Right ventricle myocardium inferior (tissue), 1 donor: ENCODE results near the gene CHIA. TPM values are rescaled to one million over a fixed set of nuclear protein-coding genes. Genes with fewer than 3 reads are reported as not detected.
"Not testable (repeated sequence)": the region's sequence is repeated elsewhere in the genome, so short reads cannot be mapped to it uniquely, and the experiment has no call there.

Experiments
- ATAC-seq: fragments of 200-7000 bp; cut with Tn5 transposase; one replicate; pipeline ENCODE4 v1.9.1; 2020; ENCODE audit warnings: mild to moderate bottlenecking, moderate library complexity
- DNase-seq: peaks from one replicate; pipeline ENCODE4 v3.0.0; 2021; ENCODE audit errors: missing footprints
- intact Hi-C: fragments of 100-400 bp; cut with DNase I; formaldehyde crosslinking; loops from one replicate; pipeline ENCODE4 v1.11.0; 2022
- total RNA-seq: library from RNA; stranded (reverse); fragmentation: NEBNext Ultra II Directional; extraction: Animal tissue kit (Norgen Biotek cat#: 25700); gene quantifications from one replicate; pipeline ENCODE4 v1.2.1, GENCODE V29; 2021
- donor health status: DM: no; HTN: yes; CAD: no; lungs with severe emphysema.

The CHIA gene
- total RNA-seq, 1 donor from 2014 or later, result not detected

- ATAC-seq, result no peak
- intact Hi-C loops, result no loop called here
Observed at GRCh38 chr1:111280267-111280666, 10.4 kb upstream of the CHIA start.

GRCh38 chr1:111281411-111281810 lies 9.2 kb upstream of the CHIA start:
- ATAC-seq (no peak), DNase-seq (no peak)
- intact Hi-C loops, result no loop called here

More at GRCh38 chr1:111280267-111280666, 10.4 kb upstream of the CHIA start:
- DNase-seq, result no peak

- DNase-seq (no peak), ATAC-seq (no peak)
- intact Hi-C loops, result no loop called here
Observed at GRCh38 chr1:111283838-111284237, 6.8 kb upstream of the CHIA start.

GRCh38 chr1:111285879-111286278 lies 4.8 kb upstream of the CHIA start:
- intact Hi-C loops, result no loop called here
- no peak for DNase-seq

GRCh38 chr1:111286912-111287311 lies 3.7 kb upstream of the CHIA start:
- intact Hi-C loops, result no loop called here
- ATAC-seq, result no peak

More at GRCh38 chr1:111285879-111286278, 4.8 kb upstream of the CHIA start:
- ATAC-seq, result no peak

GRCh38 chr1:111289371-111289770 lies 1.3 kb upstream of the CHIA start:
- DNase-seq (no peak), ATAC-seq (no peak)
- intact Hi-C loops, result no loop called here

More at GRCh38 chr1:111286912-111287311, 3.7 kb upstream of the CHIA start:
- DNase-seq, result no peak

- DNase-seq (no peak), ATAC-seq (no peak)
- intact Hi-C loops, result no loop called here
Observed at GRCh38 chr1:111290104-111290503, 547 bp upstream of the CHIA start.

GRCh38 chr1:111294390-111294789 lies 3.7 kb downstream of the CHIA start:
- ATAC-seq (no peak), DNase-seq (no peak)
- intact Hi-C loops, result no loop called here

- ATAC-seq (no peak), DNase-seq (no peak)
- intact Hi-C loops, result no loop called here
Observed at GRCh38 chr1:111302374-111302773, 11.7 kb downstream of the CHIA start.

GRCh38 chr1:111309690-111310089 lies 19.0 kb downstream of the CHIA start:
- ATAC-seq (no peak), DNase-seq (no peak)
- intact Hi-C loops, result no loop called here

GRCh38 chr1:111318523-111318922 lies 27.9 kb downstream of the CHIA start:
- DNase-seq (no peak), ATAC-seq (no peak)
- intact Hi-C loops, result no loop called here

- no peak for ATAC-seq
Observed at GRCh38 chr1:111320066-111320879, 29.6 kb downstream of the CHIA start.

GRCh38 chr1:111323231-111323630 lies 32.6 kb downstream of the CHIA start:
- intact Hi-C loops, result no loop called here
- ATAC-seq (no peak), DNase-seq (no peak)

More at GRCh38 chr1:111320066-111320879, 29.6 kb downstream of the CHIA start:
- intact Hi-C loops, result no loop called here
- DNase-seq, result no peak

GRCh38 chr1:111332190-111332589 lies 41.5 kb downstream of the CHIA start:
- intact Hi-C loops, result loop anchor here (5.0 kb wide), 1 partner anchor 110 kb away; no protein-coding TSS in a partner anchor
- DNase-seq, result no peak
- no peak for ATAC-seq

GRCh38 chr1:111334169-111334568 lies 43.5 kb downstream of the CHIA start:
- intact Hi-C loops, result loop anchor here (5.0 kb wide), 1 partner anchor 112 kb away; no protein-coding TSS in a partner anchor
- peak; percentile 79 for ATAC-seq

GRCh38 chr1:111335214-111335877 lies 44.7 kb downstream of the CHIA start:
- intact Hi-C loops, ATAC-seq: not testable (repeated sequence)

More at GRCh38 chr1:111334169-111334568, 43.5 kb downstream of the CHIA start:
- no peak for DNase-seq

GRCh38 chr1:111338849-111339248 lies 48.2 kb downstream of the CHIA start:
- DNase-seq, ATAC-seq, intact Hi-C loops: not testable (repeated sequence)

More at GRCh38 chr1:111335214-111335877, 44.7 kb downstream of the CHIA start:
- DNase-seq, result not testable (repeated sequence)

- ATAC-seq, result peak; percentile 97
Observed at GRCh38 chr1:111346089-111346885, 55.6 kb downstream of the CHIA start.

GRCh38 chr1:111347026-111347425 lies 56.4 kb downstream of the CHIA start:
- intact Hi-C loops, result no loop called here
- ATAC-seq, result no peak
- DNase-seq, result no peak

More at GRCh38 chr1:111346089-111346885, 55.6 kb downstream of the CHIA start:
- peak; percentile 89 for DNase-seq
- intact Hi-C loops, result no loop called here
